ENCODE data around the gene CCR4.
A peak's percentile ranks its signal among the peaks of the same experiment; 100 is the strongest.
"Not testable (repeated sequence)": the region's sequence is repeated elsewhere in the genome, so short reads cannot be mapped to it uniquely, and the experiment has no call there.

Gene CCR4

DNA sequence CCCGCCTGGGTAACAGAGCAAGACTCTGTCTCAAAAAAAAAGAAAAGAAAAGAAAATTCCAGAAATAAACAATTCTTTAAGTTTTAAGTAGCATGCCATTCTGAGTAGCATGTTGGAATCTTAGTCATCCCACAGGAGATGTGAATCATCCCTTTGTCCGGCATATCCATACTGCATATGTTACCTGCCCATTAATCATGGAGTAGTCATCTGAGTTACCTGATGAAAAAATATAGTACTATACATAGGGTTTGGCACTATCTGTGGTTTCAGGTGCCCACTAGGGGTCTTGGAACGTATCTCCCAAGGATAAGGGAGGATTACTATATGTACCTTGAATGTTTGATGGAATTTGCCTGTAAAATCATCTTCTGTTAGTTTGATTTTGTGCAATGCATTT, 6.3 kb upstream of the CCR4 start:
- no peak for DNase-seq (ENCODE audit: low read depth)
- TF ChIP-seq, protein P1, sequence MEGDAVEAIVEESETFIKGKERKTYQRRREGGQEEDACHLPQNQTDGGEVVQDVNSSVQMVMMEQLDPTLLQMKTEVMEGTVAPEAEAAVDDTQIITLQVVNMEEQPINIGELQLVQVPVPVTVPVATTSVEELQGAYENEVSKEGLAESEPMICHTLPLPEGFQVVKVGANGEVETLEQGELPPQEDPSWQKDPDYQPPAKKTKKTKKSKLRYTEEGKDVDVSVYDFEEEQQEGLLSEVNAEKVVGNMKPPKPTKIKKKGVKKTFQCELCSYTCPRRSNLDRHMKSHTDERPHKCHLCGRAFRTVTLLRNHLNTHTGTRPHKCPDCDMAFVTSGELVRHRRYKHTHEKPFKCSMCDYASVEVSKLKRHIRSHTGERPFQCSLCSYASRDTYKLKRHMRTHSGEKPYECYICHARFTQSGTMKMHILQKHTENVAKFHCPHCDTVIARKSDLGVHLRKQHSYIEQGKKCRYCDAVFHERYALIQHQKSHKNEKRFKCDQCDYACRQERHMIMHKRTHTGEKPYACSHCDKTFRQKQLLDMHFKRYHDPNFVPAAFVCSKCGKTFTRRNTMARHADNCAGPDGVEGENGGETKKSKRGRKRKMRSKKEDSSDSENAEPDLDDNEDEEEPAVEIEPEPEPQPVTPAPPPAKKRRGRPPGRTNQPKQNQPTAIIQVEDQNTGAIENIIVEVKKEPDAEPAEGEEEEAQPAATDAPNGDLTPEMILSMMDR (conservative IDR thresholded peaks at IDR 0.05; ENCODE audit: low read depth, low read length), result no peak

DNA sequence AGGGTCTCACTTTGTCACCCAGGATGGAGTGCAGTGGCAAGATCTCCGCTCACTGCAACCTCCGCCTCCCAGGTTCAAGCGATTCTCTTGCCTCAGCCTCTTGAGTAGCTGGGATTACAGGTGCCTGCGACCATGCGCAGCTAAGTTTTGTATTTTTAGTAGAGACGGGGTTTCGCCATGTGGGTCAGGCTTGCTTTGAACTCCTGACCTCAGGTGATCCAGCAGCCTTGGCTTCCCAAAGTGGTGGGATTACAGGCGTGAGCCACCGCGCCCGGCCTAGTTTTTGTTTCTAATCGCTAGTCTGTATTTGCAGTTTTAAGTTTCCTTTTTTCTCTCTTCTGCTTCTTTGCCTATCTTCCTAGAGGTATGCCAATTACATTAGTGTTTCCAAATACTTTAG, 5.8 kb upstream of the CCR4 start:
- H3K4me3 ChIP-seq (ENCODE audit: low read length); DNase-seq (ENCODE audit: low read depth): not testable (repeated sequence)

More for the DNA sequence above, 6.3 kb upstream of the CCR4 start:
- H3K4me3 ChIP-seq (ENCODE audit: low read length), result no peak overlapping the region

DNA sequence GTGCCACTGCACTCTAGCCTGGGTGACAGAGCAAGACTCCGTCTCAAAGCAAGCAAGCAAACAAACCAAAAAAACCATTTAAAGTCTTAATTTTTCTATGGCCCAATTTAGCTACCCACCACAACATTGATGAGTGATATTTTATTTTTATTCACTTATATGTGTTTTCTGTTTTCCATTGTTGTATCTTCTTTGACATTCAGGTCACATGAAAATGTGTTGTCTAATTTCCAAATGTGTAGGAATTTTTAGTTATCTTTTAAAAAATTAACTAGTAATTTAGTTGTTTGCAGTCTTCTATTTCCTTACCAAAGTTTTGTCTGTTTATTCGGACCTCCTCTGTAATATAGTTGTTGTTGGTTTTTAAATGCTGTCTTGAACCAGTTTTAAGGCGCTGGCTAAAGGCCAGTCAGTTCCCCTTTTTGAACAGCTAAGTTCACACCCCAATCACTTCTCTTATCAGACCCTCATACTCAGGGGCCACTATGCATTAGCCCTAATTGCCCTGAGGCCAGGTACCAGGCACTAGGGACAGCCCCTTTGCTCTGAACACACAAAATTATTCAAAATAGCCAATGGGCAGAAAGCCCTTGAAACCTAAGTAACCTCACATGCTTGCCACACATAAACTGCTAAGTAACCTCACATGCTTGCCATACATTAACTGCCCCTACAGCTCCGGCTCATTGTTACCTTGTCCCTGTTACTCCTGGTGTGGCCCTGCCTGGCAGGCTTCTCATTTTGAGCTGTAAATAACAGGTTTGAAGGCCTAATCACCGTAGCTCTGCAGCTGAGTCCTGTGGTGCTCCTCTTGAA, 4.3 kb upstream of the CCR4 start:
- DNase-seq (ENCODE audit: low read depth), result no peak
- H3K4me3 ChIP-seq (ENCODE audit: low read length), result no peak overlapping the region
- TF ChIP-seq, protein P1 (conservative IDR thresholded peaks at IDR 0.05; ENCODE audit: low read depth, low read length), result no peak

DNA sequence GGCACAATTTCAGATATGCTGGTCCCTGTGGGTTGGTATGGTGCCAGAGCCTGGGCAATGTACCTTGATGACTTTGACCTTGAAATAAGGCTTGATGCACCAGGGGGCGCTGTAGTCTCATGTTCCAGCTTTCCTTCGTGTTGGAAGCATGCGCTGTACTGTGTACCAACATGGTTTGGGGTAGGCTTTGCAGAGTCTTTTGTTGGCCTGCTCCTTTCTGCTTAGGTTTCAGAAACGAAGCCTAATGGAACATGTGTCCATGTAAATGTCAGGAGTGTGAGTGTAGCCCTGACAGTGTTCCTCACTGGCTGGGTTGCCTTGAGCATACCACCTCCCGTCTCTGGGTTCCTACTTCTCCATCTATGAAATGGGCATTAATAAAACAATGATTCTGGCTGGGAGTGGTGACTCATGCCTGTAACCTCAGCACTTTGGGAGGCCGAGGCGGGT, 3.6 kb upstream of the CCR4 start:
- DNase-seq (ENCODE audit: low read depth), result peak; percentile 39
- H3K4me3 ChIP-seq (ENCODE audit: low read length), result no peak overlapping the region
- TF ChIP-seq, protein P1 (conservative IDR thresholded peaks at IDR 0.05; ENCODE audit: low read depth, low read length), result peak; percentile 81

DNA sequence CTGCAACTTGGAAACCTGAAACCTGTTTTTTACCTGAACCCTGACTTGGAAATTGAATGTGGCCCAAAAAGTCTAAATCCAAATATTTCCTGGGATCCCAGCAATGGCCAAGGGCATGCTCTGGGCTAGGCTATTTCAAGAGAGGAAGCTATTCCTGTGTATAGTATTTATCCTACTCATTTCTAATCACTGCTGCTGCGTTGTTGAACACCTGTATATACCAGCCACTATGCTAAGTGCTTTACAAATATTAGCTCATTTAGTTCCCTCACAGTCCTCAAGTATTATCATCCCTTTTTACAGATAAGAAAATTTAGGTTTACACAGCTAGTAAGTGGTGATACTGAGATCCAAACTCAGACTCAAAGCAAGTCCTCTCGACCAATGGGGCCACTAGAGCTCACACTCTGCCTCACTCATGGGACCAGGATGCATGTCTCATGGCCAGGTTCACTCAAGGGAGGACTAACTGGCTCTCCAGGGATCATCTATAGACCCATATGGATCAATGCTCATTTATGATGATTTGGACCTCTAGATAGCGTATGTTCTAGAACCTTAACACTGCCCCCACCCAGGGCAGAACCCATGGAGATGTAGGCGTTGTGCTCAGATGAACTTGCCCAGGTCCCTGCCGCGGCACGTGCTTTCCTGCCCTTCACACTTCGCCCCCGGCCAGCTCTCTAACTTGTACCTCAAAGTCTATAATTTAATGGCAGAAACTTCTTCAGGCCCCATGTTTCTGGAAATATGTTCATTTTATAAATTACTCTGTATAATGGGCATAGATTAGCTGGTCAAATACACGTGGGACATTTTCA, 2.6 kb upstream of the CCR4 start:
- TF ChIP-seq, protein P1 (conservative IDR thresholded peaks at IDR 0.05; ENCODE audit: low read depth, low read length), result no peak
- no peak for DNase-seq (ENCODE audit: low read depth)
- H3K4me3 ChIP-seq (ENCODE audit: low read length), result no peak overlapping the region

DNA sequence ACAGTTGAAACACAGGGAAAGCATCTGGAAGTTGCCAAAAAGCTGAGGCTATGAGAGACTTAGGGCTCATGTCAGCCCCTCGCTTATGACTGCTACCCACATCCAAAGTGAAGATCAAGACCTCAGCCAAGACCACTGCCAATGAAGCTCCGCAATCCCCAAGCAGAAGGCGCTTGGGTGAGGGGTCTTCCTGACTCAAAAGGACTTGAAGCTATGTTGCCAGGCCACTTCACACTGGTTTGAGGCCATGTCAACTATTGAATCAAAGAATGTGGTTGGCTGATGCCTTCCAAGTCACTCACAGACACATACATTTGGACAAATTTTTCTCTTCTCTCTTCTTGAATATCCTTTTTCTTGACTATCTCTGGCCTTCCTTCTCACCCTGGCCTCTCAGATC, 928 bp upstream of the CCR4 start:
- no peak overlapping the region for H3K4me3 ChIP-seq (ENCODE audit: low read length)
- TF ChIP-seq, protein P1 (conservative IDR thresholded peaks at IDR 0.05; ENCODE audit: low read depth, low read length), result no peak

DNA sequence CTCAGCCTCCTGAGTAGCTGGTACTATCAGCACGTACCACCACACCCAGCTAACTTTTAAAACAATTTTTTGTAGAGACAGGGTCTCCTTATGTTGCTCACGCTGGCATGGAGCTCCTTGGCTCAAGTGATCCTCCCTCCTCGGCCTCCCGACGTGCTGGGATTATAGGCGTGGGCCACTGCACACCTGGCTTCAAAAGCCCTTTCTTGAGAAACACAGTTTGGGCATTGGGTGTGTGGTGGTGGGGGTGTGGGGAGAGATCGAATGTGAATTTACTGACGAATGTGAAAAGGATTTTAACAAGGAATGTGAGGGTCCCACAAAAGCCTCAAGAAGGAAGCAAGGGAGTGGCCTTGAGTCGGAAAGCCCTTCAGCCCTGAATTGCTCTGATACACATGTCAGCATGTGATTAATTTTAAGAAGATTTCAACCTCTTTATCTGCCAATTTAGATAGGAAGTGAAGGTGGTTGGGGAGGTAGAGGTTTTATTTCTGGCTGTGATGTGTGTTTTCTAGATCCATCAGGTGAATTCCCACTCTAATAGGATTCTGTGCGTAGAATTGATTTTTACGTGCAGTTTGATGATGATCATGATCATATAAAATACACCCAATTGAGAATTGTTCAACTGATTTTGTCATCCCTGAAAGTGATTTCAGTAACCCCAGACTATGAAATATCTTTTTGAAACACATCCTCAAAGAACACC, 1.1 kb downstream of the CCR4 start:
- H3K4me3 ChIP-seq (ENCODE audit: low read length), result no peak overlapping the region
- DNase-seq (ENCODE audit: low read depth), result no peak

More for the DNA sequence above, 928 bp upstream of the CCR4 start:
- no peak for DNase-seq (ENCODE audit: low read depth)

More for the DNA sequence above, 1.1 kb downstream of the CCR4 start:
- TF ChIP-seq, protein P1 (conservative IDR thresholded peaks at IDR 0.05; ENCODE audit: low read depth, low read length), result no peak
